Activated naive CD4-positive, alpha-beta T cell treated with anti-CD3 and anti-CD28 coated beads, Interleukin-2, amount 50 U/mL, for 24 hours (primary cell): Measurements from ENCODE around the gene GSTT2.
A peak's percentile ranks its signal among the peaks of the same experiment; 100 is the strongest.

Source experiments
- H3K27ac Mint-ChIP-seq: one replicate; pipeline ENCODE4 v1.8.0; 2021; ENCODE audit warnings: mild to moderate bottlenecking, mixed read lengths
- H3K27me3 Mint-ChIP-seq: one replicate; pipeline ENCODE4 v1.8.0; 2021; ENCODE audit warnings: mixed read lengths
- H3K36me3 Mint-ChIP-seq: one replicate; pipeline ENCODE4 v1.8.0; 2021; ENCODE audit warnings: mixed read lengths
- H3K4me1 Mint-ChIP-seq: one replicate; pipeline ENCODE4 v1.8.0; 2021; ENCODE audit warnings: mixed read lengths
- H3K4me3 Mint-ChIP-seq: one replicate; pipeline ENCODE4 v1.8.0; 2021; ENCODE audit warnings: mild to moderate bottlenecking, mixed read lengths
- H3K9me3 Mint-ChIP-seq: one replicate; pipeline ENCODE4 v1.8.0; 2021; ENCODE audit warnings: mixed read lengths

The GSTT2 gene

GRCh38 chr22:24001314-24001713, 21.4 kb downstream of the GSTT2 start:
- Mint-ChIP-seq H3K4me3 (no peak overlapping the region), H3K9me3 (no peaks in the 10 kb centered on the region), H3K4me1 (no peaks in the 10 kb centered on the region), H3K36me3 (no peaks in the 10 kb centered on the region), H3K27ac (no peak overlapping the region), H3K27me3 (no peaks in the 10 kb centered on the region)

DNA sequence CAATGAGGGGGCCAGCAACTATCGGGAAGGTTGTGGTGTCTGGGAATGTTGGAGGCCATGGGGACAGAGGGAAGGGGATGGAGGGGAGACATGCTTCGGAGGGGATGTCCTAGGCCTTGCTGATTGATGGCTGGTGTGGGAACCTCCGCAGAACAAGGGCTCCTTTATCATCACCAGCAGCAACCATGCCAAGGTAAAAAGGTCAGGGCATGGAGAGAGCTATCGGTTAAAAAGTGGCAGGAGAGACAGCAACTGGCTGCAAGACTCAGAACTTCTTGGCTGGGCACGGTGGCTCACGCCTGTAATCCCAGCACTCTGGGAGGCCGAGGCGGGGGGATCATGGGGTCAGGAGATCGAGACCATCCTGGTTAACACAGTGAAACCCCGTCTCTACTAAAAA, 22.3 kb downstream of the GSTT2 start:
- H3K9me3 Mint-ChIP-seq: no peaks in the 10 kb centered on the region
- H3K27ac Mint-ChIP-seq: no peak overlapping the region
- H3K36me3 Mint-ChIP-seq: no peaks in the 10 kb centered on the region
- no peaks in the 10 kb centered on the region for H3K27me3 Mint-ChIP-seq
- no peaks in the 10 kb centered on the region for H3K4me1 Mint-ChIP-seq
- H3K4me3 Mint-ChIP-seq: no peak overlapping the region

DNA sequence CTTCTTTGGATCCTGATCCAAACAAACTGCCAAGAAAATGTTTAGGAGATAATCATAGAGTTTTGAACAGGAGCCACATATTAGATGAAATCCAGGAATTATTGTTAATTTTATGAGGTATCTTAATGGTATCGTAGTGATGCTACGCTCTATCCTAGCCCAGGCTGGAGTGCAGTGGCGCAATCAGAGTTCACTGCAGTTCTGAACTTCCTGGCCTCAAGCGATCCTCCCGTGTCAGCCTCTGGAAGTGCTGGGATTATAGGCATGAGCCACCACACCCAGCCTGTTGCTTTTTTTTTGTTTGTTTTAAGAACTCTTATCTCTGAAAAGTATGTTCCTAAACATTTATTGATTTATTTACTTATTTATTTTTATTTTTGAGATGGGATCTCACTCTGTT, 22.9 kb downstream of the GSTT2 start:
- Mint-ChIP-seq H3K4me1 (no peaks in the 10 kb centered on the region), H3K36me3 (no peaks in the 10 kb centered on the region), H3K4me3 (no peak overlapping the region), H3K27ac (no peak overlapping the region), H3K27me3 (no peaks in the 10 kb centered on the region), H3K9me3 (no peaks in the 10 kb centered on the region)

DNA sequence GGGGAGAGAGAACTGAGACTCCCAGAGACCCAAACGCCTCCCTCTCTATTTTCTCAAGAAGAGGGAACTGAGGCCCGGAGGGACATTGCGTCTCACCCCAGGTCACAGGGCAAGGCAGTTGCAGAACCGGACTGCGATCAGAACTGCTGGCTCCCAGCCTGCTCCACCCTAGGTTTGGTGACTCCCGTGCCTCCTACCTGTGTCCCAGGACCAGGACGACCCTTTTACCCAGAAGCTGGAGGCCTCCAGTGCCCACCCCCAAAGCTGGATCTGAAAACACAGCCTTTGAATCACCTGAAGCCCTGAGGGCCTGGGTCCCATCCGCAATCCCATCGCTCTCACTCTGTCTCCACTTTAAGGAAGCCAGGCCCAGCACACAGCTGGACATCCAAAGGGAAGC, 24.0 kb downstream of the GSTT2 start:
- Mint-ChIP-seq H3K4me1 (no peaks in the 10 kb centered on the region), H3K36me3 (no peaks in the 10 kb centered on the region), H3K27me3 (no peaks in the 10 kb centered on the region), H3K27ac (no peak overlapping the region), H3K9me3 (no peaks in the 10 kb centered on the region), H3K4me3 (no peak overlapping the region)

DNA sequence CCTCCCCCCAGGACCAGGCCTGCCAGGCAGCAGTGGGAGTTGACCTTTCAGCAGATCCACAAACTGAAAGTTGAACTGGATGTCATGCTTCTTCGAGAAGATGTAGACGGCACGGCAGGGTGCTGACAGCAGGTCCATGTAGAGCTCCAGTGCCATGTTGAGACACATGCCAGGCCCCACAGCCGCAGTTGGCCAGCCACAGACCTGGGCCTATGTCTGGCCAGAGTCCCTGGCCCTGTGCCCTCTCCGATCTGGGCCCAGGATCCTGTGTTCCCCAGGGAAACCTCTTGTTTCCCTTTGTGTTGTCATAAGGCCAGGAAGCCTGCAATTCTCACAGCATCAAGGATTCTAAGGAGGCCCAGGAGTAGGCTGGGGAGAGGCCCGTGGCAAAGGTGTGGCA, 25.3 kb downstream of the GSTT2 start, which contains the start of gene GSTT4:
GSTT4 (minus strand) TSS at position 253 of the 400 bp plus-strand sequence; CDS start at position 156, 97 bp downstream.
- Mint-ChIP-seq H3K4me1 (no peaks in the 10 kb centered on the region), H3K4me3 (no peak within 1 kb of the TSS), H3K27me3 (no peaks in the 10 kb centered on the region), H3K36me3 (no peaks in the 10 kb centered on the region), H3K9me3 (no peaks in the 10 kb centered on the region), H3K27ac (no peak within 1 kb of the TSS)

GRCh38 chr22:24006207-24006913, 26.4 kb downstream of the GSTT2 start:
- H3K27ac Mint-ChIP-seq: no peak overlapping the region

DNA sequence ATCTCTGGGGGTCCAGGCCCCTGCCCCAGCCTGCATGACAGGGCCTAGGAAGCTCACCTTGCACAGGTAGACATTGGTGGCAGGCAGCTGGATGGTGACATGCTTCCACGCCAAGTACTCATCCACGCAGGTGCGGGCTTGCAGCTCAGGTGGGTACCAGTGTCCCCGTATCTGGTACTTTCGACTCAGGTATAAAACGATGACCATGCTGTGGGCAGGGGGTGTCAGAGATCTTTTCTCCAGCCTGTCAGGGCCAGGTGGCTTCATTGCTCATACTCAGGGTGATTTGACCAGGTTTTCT, 26.9 kb downstream of the GSTT2 start:
- H3K9me3 Mint-ChIP-seq: no peaks in the 10 kb centered on the region
- H3K36me3 Mint-ChIP-seq: no peaks in the 10 kb centered on the region
- H3K27ac Mint-ChIP-seq: no peak overlapping the region
- H3K27me3 Mint-ChIP-seq: no peaks in the 10 kb centered on the region
- no peak overlapping the region for H3K4me3 Mint-ChIP-seq
- H3K4me1 Mint-ChIP-seq: no peaks in the 10 kb centered on the region

More at GRCh38 chr22:24006207-24006913, 26.4 kb downstream of the GSTT2 start:
- Mint-ChIP-seq H3K9me3 (no peaks in the 10 kb centered on the region), H3K36me3 (no peaks in the 10 kb centered on the region), H3K4me1 (no peaks in the 10 kb centered on the region), H3K27me3 (no peaks in the 10 kb centered on the region), H3K4me3 (no peak overlapping the region)

GRCh38 chr22:24007253-24008021, 27.5 kb downstream of the GSTT2 start:
- Mint-ChIP-seq H3K4me1 (peaks cover 3% of the 10 kb centered on the region), H3K27ac (no peak overlapping the region), H3K27me3 (no peaks in the 10 kb centered on the region), H3K9me3 (no peaks in the 10 kb centered on the region), H3K4me3 (no peak overlapping the region), H3K36me3 (no peaks in the 10 kb centered on the region)

- Mint-ChIP-seq H3K4me1 (peaks cover 5% of the 10 kb centered on the region), H3K9me3 (no peaks in the 10 kb centered on the region), H3K36me3 (no peaks in the 10 kb centered on the region), H3K27me3 (no peaks in the 10 kb centered on the region), H3K4me3 (no peak overlapping the region), H3K27ac (no peak overlapping the region)
Observed at GRCh38 chr22:24008022-24008283, 28.0 kb downstream of the GSTT2 start.

DNA sequence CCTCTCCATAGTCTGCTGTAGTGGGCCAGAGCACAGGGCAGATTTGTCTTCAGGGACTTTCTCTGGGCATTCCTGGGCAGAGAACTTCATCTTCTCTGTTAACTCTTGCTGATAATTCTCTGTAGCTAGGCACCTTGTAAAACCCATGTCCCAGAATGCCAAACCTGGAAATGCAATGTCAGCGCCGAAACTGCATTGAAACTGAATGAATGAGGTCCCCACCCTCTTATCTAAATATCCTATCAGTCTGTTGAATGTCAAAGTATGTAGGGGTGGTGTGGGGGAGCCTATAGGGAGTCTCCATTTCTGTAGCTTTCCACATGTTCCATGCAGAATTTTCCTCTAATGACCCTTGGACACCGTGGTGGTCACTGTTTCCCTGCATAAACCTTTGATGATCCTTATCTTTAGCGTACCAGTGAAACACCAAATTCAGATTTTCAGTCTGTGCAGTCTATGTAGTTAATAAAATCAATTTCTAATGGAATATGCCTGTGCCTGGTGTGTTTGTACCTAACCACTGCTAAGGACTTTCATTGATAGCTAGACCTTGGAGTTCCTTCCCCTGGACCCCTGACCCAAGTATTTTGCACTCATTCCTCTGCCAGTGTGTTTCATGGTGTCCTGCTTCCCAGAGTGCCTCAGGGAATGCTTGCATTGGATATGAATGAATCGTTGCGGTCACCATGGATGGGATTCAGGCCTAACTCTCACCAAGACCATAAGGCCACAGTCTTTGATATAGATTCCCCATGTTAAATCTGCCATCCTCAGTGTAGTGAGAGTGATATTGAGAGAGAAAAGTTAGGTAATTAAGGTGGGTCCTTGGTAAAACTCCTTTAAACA, 28.7 kb downstream of the GSTT2 start:
- no peaks in the 10 kb centered on the region for H3K36me3 Mint-ChIP-seq
- no peaks in the 10 kb centered on the region for H3K27me3 Mint-ChIP-seq
- H3K27ac Mint-ChIP-seq: no peak overlapping the region
- peaks cover 10% of the 10 kb centered on the region for H3K4me1 Mint-ChIP-seq
- H3K9me3 Mint-ChIP-seq: no peaks in the 10 kb centered on the region
- no peak overlapping the region for H3K4me3 Mint-ChIP-seq

DNA sequence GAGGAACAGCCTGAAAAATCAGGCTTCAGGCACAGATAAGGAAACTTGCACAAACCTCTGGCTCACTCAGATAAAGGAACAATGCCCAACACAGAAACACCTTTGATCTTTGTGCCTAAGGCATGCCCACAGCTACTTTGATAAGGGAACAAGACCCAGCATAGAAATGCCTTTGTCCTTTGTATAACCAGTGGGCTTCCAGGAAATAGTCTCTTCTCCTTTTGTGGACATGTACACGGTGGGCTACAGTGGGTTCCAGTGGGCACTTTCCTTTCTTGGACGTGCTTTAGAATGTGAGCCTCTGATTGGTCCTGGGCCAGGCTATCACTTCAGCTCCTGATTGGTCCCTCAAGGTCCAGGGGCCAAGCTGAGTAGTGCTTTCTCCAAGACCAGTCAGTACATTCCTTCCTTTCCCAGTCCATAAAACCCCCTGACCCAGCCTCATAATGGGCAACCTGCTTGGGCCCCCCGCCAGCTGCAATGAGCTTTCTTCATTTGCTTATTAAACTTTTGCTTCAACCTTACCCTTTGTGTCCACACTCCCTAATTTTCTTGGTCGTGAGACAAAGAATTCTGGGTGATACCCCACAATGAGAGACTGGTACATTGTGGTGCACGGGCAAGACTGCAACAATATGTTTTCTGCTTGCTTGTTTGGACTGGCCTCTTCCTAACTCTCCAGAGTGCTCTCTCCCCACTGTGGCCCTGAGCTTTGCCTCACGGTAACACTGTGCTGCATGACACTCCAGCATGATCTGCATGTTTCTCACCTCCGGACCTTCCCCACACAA, 29.5 kb downstream of the GSTT2 start:
- no peaks in the 10 kb centered on the region for H3K9me3 Mint-ChIP-seq
- H3K36me3 Mint-ChIP-seq: peaks cover under 1% of the 10 kb centered on the region
- peaks cover 16% of the 10 kb centered on the region for H3K4me1 Mint-ChIP-seq
- H3K27me3 Mint-ChIP-seq: no peaks in the 10 kb centered on the region
- no peak overlapping the region for H3K4me3 Mint-ChIP-seq
- H3K27ac Mint-ChIP-seq: no peak overlapping the region

GRCh38 chr22:24010018-24010391, 30.1 kb downstream of the GSTT2 start:
- Mint-ChIP-seq H3K4me1 (peaks cover 21% of the 10 kb centered on the region), H3K4me3 (peak overlapping the region; percentile 51), H3K27ac (peak overlapping the region; percentile 14)

DNA sequence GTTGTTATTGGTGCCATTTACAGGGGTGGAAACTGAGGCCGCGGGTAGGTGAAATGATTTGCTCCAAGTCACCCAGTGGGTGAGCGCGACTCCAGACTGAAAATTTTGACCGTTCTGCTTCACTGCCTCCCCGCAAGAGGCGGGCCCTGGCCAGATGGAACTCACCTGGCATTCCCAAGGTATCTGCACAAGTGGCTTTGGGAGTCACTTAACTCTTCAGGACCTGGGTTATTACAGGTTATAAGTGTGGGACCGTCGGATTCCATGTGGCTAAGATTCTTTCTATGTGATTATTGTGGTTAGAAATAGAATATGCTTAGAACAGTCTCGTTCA, 31.8 kb downstream of the GSTT2 start:
- Mint-ChIP-seq H3K4me3 (peak overlapping the region; percentile 98), H3K9me3 (no peaks in the 10 kb centered on the region), H3K36me3 (peaks cover 8% of the 10 kb centered on the region), H3K27me3 (no peaks in the 10 kb centered on the region), H3K27ac (peak overlapping the region; percentile 82), H3K4me1 (peaks cover 24% of the 10 kb centered on the region)

More at GRCh38 chr22:24010018-24010391, 30.1 kb downstream of the GSTT2 start:
- Mint-ChIP-seq H3K27me3 (no peaks in the 10 kb centered on the region), H3K36me3 (peaks cover 1% of the 10 kb centered on the region), H3K9me3 (no peaks in the 10 kb centered on the region)

DNA sequence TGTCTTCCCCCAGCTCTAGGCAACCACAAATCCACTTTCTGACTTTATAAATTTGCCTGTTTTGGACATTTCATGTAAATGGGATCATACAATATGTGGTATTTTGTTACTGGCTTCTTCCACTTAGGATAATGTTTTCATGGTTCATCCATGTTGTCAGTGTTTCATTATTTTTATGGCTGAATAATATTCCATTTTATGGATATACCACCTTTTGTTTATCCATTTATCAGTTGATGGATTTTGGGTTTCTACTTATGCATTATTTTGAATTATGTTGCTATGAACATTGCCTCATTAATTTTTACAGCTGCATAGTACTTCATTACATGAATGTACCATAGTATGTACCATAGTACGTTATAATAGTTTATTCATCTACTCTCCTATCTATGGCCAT, 36.2 kb downstream of the GSTT2 start:
- Mint-ChIP-seq H3K27ac (no peak overlapping the region), H3K9me3 (no peaks in the 10 kb centered on the region), H3K27me3 (no peaks in the 10 kb centered on the region), H3K4me1 (peaks cover 43% of the 10 kb centered on the region), H3K4me3 (no peak overlapping the region), H3K36me3 (peaks cover 17% of the 10 kb centered on the region)

DNA sequence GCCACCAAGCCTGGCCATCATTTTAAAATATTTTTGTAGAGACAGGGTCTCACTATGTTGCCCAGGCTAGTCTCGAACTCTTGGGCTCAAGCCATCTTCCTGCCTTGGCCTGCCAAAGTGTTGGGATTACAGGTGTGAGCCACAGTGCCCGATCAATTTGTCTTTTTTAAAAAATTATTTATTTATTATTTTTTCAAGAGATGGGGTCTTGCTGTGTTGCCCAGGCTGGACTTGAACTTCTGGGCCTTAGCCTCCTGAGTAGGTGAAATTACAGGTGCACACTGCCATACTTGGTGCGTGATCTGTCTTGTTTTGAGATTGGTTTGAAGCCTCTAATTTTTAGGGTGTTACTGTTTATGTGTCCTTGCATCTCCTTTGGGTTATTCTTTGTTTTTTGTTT, 41.4 kb downstream of the GSTT2 start:
- no peaks in the 10 kb centered on the region for H3K27me3 Mint-ChIP-seq
- H3K9me3 Mint-ChIP-seq: peaks cover 9% of the 10 kb centered on the region
- no peak overlapping the region for H3K4me3 Mint-ChIP-seq
- peaks cover 31% of the 10 kb centered on the region for H3K36me3 Mint-ChIP-seq
- peaks cover 59% of the 10 kb centered on the region for H3K4me1 Mint-ChIP-seq
- H3K27ac Mint-ChIP-seq: no peak overlapping the region
